IMR-90 (cell line): ENCODE data around the gene OR2V2. TPM values are rescaled to one million over a fixed set of nuclear protein-coding genes. Genes with fewer than 3 reads are reported as not detected.

Experiments used
- ATAC-seq: fragments of 200-7000 bp; cut with Tn5 transposase; 2 replicates; pipeline ENCODE4 v1.9.1; 2020; ENCODE audit warnings: low read depth, mild to moderate bottlenecking, moderate library complexity
- BruUV-seq: library from RNA; stranded (reverse); fragments of 400-500 nt; replicated peaks from 2 replicates; lab custom pipeline; 2021; lab: Mats Ljungman, UMichigan
- CTCF ChIA-PET: fragments of 300-600 bp; formaldehyde crosslinking; extraction: SDS; loops from one replicate; lab custom pipeline; 2021; ENCODE audit warnings: antibody characterized with exemption; lab: Yijun Ruan, JAX
- POLR2A ChIA-PET: fragments of 300-600 bp; sonication (Branson Sonifier 250); formaldehyde crosslinking; loops from one replicate; lab custom pipeline; 2022; ENCODE audit warnings: antibody characterized with exemption; ENCODE audit not compliant: unreplicated experiment; lab: Charles Lee
- DNase-seq: peaks from one replicate; pipeline ENCODE4 v3.0.0; 2013
- H2AFZ ChIP-seq: replicated peaks from 2 replicates; pipeline ENCODE3; 2013; ENCODE audit warnings: low read length, mild to moderate bottlenecking; ENCODE audit not compliant: poor library complexity
- H2AK5ac ChIP-seq: 2 replicates; pipeline ENCODE4 v1.6.1; 2013; ENCODE audit warnings: low read depth, low read length, inconsistent platforms
- H2AK9ac ChIP-seq: replicated peaks from 2 replicates; pipeline ENCODE3; 2013; ENCODE audit warnings: mild to moderate bottlenecking, low read depth, low read length, moderate library complexity; ENCODE audit not compliant: poor library complexity
- H2BK120ac ChIP-seq: 2 replicates; pipeline ENCODE4 v1.6.1; 2013; ENCODE audit warnings: low read depth, low read length, inconsistent platforms
- H2BK15ac ChIP-seq: 3 replicates; pipeline ENCODE4 v1.6.1; 2013; ENCODE audit warnings: low read depth, low read length, inconsistent platforms
- H2BK20ac ChIP-seq: 2 replicates; pipeline ENCODE4 v1.6.1; 2013; ENCODE audit warnings: low read depth, mild to moderate bottlenecking, inconsistent platforms, low read length, moderate library complexity
- H2BK5ac ChIP-seq: 2 replicates; pipeline ENCODE4 v1.6.1; 2013; ENCODE audit warnings: mild to moderate bottlenecking, low read depth, low read length, inconsistent platforms; ENCODE audit not compliant: poor library complexity, severe bottlenecking
- H3K14ac ChIP-seq: replicated peaks from 2 replicates; pipeline ENCODE4 v1.6.1; 2013; ENCODE audit warnings: low read depth, low read length, inconsistent platforms
- H3K18ac ChIP-seq: 2 replicates; pipeline ENCODE4 v1.6.1; 2013; ENCODE audit warnings: low read depth, low read length, control low read depth
- H3K23ac ChIP-seq: 2 replicates; pipeline ENCODE4 v1.6.1; 2013; ENCODE audit warnings: low read depth, low read length, inconsistent platforms
- H3K27ac ChIP-seq: 2 replicates; pipeline ENCODE4 v1.5.1; 2013; ENCODE audit warnings: mild to moderate bottlenecking, control low read depth, low read length; ENCODE audit not compliant: insufficient read depth
- H3K27me3 ChIP-seq: 2 replicates; pipeline ENCODE4 v1.6.1; 2013; ENCODE audit warnings: low read length; ENCODE audit not compliant: control insufficient read depth, insufficient read depth
- H3K36me3 ChIP-seq: 2 replicates; pipeline ENCODE4 v1.6.1; 2013; ENCODE audit warnings: low read length, mixed read lengths; ENCODE audit not compliant: control insufficient read depth, insufficient read depth
- H3K4ac ChIP-seq: 2 replicates; pipeline ENCODE4 v1.6.1; 2013; ENCODE audit warnings: low read depth, low read length, inconsistent platforms
- H3K4me1 ChIP-seq: 2 replicates; pipeline ENCODE4 v1.6.1; 2013; ENCODE audit warnings: low read length, mixed read lengths; ENCODE audit not compliant: control insufficient read depth, insufficient read depth
- H3K4me2 ChIP-seq: 2 replicates; pipeline ENCODE4 v1.6.1; 2013; ENCODE audit warnings: low read depth, mild to moderate bottlenecking, control low read depth, low read length, moderate library complexity
- H3K4me3 ChIP-seq: 2 replicates; pipeline ENCODE4 v1.5.1; 2013; ENCODE audit warnings: low read depth, mild to moderate bottlenecking, control low read depth, low read length, moderate library complexity; ENCODE audit not compliant: insufficient read depth
- H3K56ac ChIP-seq: 2 replicates; pipeline ENCODE4 v1.6.1; 2013; ENCODE audit warnings: low read length, inconsistent platforms; ENCODE audit not compliant: insufficient read depth; ENCODE audit errors: extremely low read depth
- H3K79me1 ChIP-seq, 2 experiments: 2 replicates each; pipeline ENCODE4 v1.6.1; 2013; ENCODE audit warnings: low read length in 2 of 2, inconsistent platforms in 1 of 2, low read depth in 1 of 2
- H3K9ac ChIP-seq: 2 replicates; pipeline ENCODE4 v1.6.1; 2013; ENCODE audit warnings: low read depth, low read length, control low read depth
- H3K9me1 ChIP-seq: 2 replicates; pipeline ENCODE4 v1.6.1; 2013; ENCODE audit warnings: low read length, inconsistent platforms; ENCODE audit not compliant: insufficient read depth
- H3K9me3 ChIP-seq: 2 replicates; pipeline ENCODE4 v1.6.1; 2013; ENCODE audit warnings: low read length; ENCODE audit not compliant: control insufficient read depth, insufficient read depth
- H4K20me1 ChIP-seq: 2 replicates; pipeline ENCODE4 v1.6.1; 2013; ENCODE audit warnings: low read length, inconsistent platforms; ENCODE audit not compliant: insufficient read depth
- H4K5ac ChIP-seq: 2 replicates; pipeline ENCODE4 v1.6.1; 2013; ENCODE audit warnings: mild to moderate bottlenecking, low read depth, low read length, control low read depth
- H4K8ac ChIP-seq, 2 experiments: 2 replicates each; pipeline ENCODE4 v1.6.1; 2013; ENCODE audit warnings: low read depth in 2 of 2, low read length in 2 of 2, control low read depth in 1 of 2, inconsistent platforms in 1 of 2
- H4K91ac ChIP-seq: 2 replicates; pipeline ENCODE4 v1.6.1; 2013; ENCODE audit warnings: low read depth, low read length, inconsistent platforms; ENCODE audit not compliant: insufficient read depth
- BHLHE40 ChIP-seq: fragments of 150-350 bp; IDR thresholded peaks from 2 replicates; pipeline ENCODE4 v1.6.1; 2016; ENCODE audit warnings: mild to moderate bottlenecking, low read depth, low read length
- CEBPB ChIP-seq: IDR thresholded peaks from 2 replicates; pipeline ENCODE4 v1.6.1; 2012; ENCODE audit warnings: low read depth, low read length, improper control_type of control experiment
- CHD1 ChIP-seq: IDR thresholded peaks from 2 replicates; pipeline ENCODE4 v1.6.1; 2012; ENCODE audit warnings: low read depth, low read length, improper control_type of control experiment
- CTCF ChIP-seq: conservative IDR thresholded peaks from 2 replicates; pipeline ENCODE4 v1.5.1; 2012; ENCODE audit warnings: mild to moderate bottlenecking, low read depth, low read length, improper control_type of control experiment
- ELK1 ChIP-seq: fragments of 150-350 bp; IDR thresholded peaks from 2 replicates; pipeline ENCODE4 v1.6.1; 2016; ENCODE audit warnings: low read depth, mild to moderate bottlenecking, low read length, moderate library complexity, borderline replicate concordance
- FOS ChIP-seq: fragments of 150-350 bp; IDR thresholded peaks from 2 replicates; pipeline ENCODE4 v1.6.1; 2016; ENCODE audit warnings: low read depth, low read length
- MAFK ChIP-seq: IDR thresholded peaks from 2 replicates; pipeline ENCODE4 v1.6.1; 2012; ENCODE audit warnings: low read depth, low read length, improper control_type of control experiment
- MAZ ChIP-seq: IDR thresholded peaks from 2 replicates; pipeline ENCODE4 v1.6.1; 2012; ENCODE audit warnings: low read depth, mild to moderate bottlenecking, low read length, improper control_type of control experiment, moderate library complexity, borderline replicate concordance
- MXI1 ChIP-seq: IDR thresholded peaks from 2 replicates; pipeline ENCODE4 v1.6.1; 2012; ENCODE audit warnings: low read depth, mild to moderate bottlenecking, low read length, moderate library complexity, borderline replicate concordance
- NFE2L2 ChIP-seq: fragments of 150-350 bp; IDR thresholded peaks from 2 replicates; pipeline ENCODE4 v1.6.1; 2016; ENCODE audit warnings: low read depth, mild to moderate bottlenecking, low read length
- POLR2A ChIP-seq: IDR thresholded peaks from 2 replicates; pipeline ENCODE4 v1.6.1; 2012; ENCODE audit warnings: mild to moderate bottlenecking, low read depth, low read length
- RCOR1 ChIP-seq: IDR thresholded peaks from 2 replicates; pipeline ENCODE4 v1.6.1; 2012; ENCODE audit warnings: mild to moderate bottlenecking, low read length, improper control_type of control experiment; ENCODE audit not compliant: insufficient replicate concordance
- RFX5 ChIP-seq: IDR thresholded peaks from 2 replicates; pipeline ENCODE4 v1.8.0; 2012; ENCODE audit warnings: low read depth, mild to moderate bottlenecking, low read length, moderate library complexity
- SMC3 ChIP-seq: fragments of 150-350 bp; IDR thresholded peaks from 2 replicates; pipeline ENCODE4 v1.6.1; 2016; ENCODE audit warnings: low read depth, mild to moderate bottlenecking, antibody characterized with exemption, low read length, moderate library complexity
- USF2 ChIP-seq: fragments of 150-350 bp; IDR thresholded peaks from 2 replicates; pipeline ENCODE4 v1.6.1; 2017; ENCODE audit warnings: mild to moderate bottlenecking, antibody characterized with exemption, low read length, low read depth
- WGBS, 2 experiments: methylation state at CpG; one replicate each; pipeline versions ENCODE4 v1.1.5 to v1.1.7; 2013; ENCODE audit warnings: missing lambda C conversion rate in 2 of 2; ENCODE audit not compliant: insufficient read length in 1 of 2; ENCODE audit errors: extremely low coverage in 2 of 2; 5-methylcytosine and 5-hydroxymethylcytosine counted together
- dilution Hi-C: fragments of 300-500 bp; cut with HindIII; formaldehyde crosslinking; loops from one replicate; pipeline ENCODE4 v1.14.3; 2018; ENCODE audit warnings: low sequenced_read_pairs; ENCODE audit not compliant: unreplicated experiment
- in situ Hi-C: fragments of 300-500 bp; cut with MboI; formaldehyde crosslinking; loops from 3 replicates; pipeline ENCODE4 v1.14.3; 2019; ENCODE audit warnings: low sequenced_read_pairs, inconsistent platforms, mixed read lengths
- intact Hi-C: fragments of 100-400 bp; cut with micrococcal nuclease; formaldehyde crosslinking; loops from 2 replicates; pipeline ENCODE4 v1.10.0; 2022
- polyA plus RNA-seq, 3 experiments: library from polyadenylated mRNA; depleted of rRNA; stranded (reverse); fragments of >200 nt; gene quantifications; 2 replicates each; pipeline ENCODE4 v1.2.3, GENCODE V29; 2012; ENCODE audit warnings: low replicate concordance in 1 of 3
- total RNA-seq: library from RNA; depleted of rRNA; stranded (reverse); fragments of >200 nt; gene quantifications from 2 replicates; pipeline ENCODE4 v1.2.3, GENCODE V29; 2012

Gene OR2V2
- total and polyA plus RNA-seq, 2 of the 4 experiments (the other 2 are of a cell fraction) = not detected

GRCh38 chr5:181204113-181204825 lies 56.9 kb downstream of the OR2V2 start:
- Histone ChIP-seq H3K56ac (no peak overlapping the region), H3K9me3 (no peaks in the 10 kb centered on the region), H2BK15ac (no peak overlapping the region), H2BK5ac (no peak overlapping the region), H2AK9ac (peak overlapping the region; percentile 52), H3K27ac (no peak overlapping the region), H3K79me1 (no peaks in the 10 kb centered on the region), H3K9me1 (0 out of 2 replicates have a peak, but pooled peaks cover 6% of the 10 kb centered on the region), H4K5ac (no peak overlapping the region), H4K8ac (no peak overlapping the region), H2AFZ (peak overlapping the region; percentile 91), H3K27me3 (no peaks in the 10 kb centered on the region; the same call in 1 of the 2 replicates), H3K18ac (no peak overlapping the region), H4K20me1 (no peaks in the 10 kb centered on the region), H3K4me1 (peaks cover 4% of the 10 kb centered on the region; the same call in 1 of the 2 replicates), H3K9ac (no peak overlapping the region), H3K4ac (no peak overlapping the region), H4K91ac (no peak overlapping the region), H3K23ac (no peak overlapping the region), H3K14ac (no peak overlapping the region), H2BK20ac (no peak overlapping the region), H3K4me3 (peak overlapping the region; percentile 57), H2BK120ac (no peak overlapping the region), H2AK5ac (no peak overlapping the region), H3K4me2 (peak overlapping the region; percentile 77), H3K36me3 (no peaks in the 10 kb centered on the region)
- ChIA-PET CTCF (interaction anchor here (1.3 kb wide), 1 partner anchor 13 kb away, joined by 3 read pairs; no protein-coding TSS in a partner anchor), POLR2A (no interaction called here)
- peak; percentile 5 for ATAC-seq
- in situ Hi-C loops (no loop called here), intact Hi-C loops (no loop called here), dilution Hi-C loops (no loop called here)
- no TSS peak for BruUV-seq
- peak; percentile 20 for DNase-seq
- WGBS, 2 experiments = 4% methylated on average over 19 of the region's 67 CpGs; no CpG with 5 or more reads in 1 of the 2 experiments
- TF ChIP-seq RFX5 = no peak
- no peak for TF ChIP-seq POLR2A
- no peak for TF ChIP-seq CTCF
- no peak for TF ChIP-seq FOS
- no peak for TF ChIP-seq CHD1
- TF ChIP-seq USF2 = no peak
- TF ChIP-seq MAZ = no peak
- TF ChIP-seq CEBPB = no peak
- TF ChIP-seq MAFK = no peak
- no peak for TF ChIP-seq MXI1
- TF ChIP-seq ELK1 = no peak
- no peak for TF ChIP-seq NFE2L2
- TF ChIP-seq RCOR1 = no peak
- TF ChIP-seq BHLHE40 = no peak
- no peak for TF ChIP-seq SMC3
